ENCODE data around the gene CEMIP. TPM values are rescaled to one million over a fixed set of nuclear protein-coding genes. Genes with fewer than 3 reads are reported as not detected.

CEMIP gene
- total RNA-seq, 2 experiments from 2014 or later, result not detected

GRCh38 chr15:80875568-80876347 lies 96.6 kb downstream of the CEMIP start:
- Histone ChIP-seq H3K4me1 (ENCODE audit: insufficient read depth, low read length, poor library complexity, severe bottlenecking) (no peaks in the 10 kb centered on the region), H3K4me3 (ENCODE audit: low read depth, low read length, poor library complexity, severe bottlenecking) (no peak overlapping the region), H3K4me2 (ENCODE audit: low read length) (no peak overlapping the region), H3K27ac (ENCODE audit: low read depth, low read length, poor library complexity, severe bottlenecking) (no peak overlapping the region), H3K9me3 (ENCODE audit: low read length) (no peaks in the 10 kb centered on the region), H2AFZ (ENCODE audit: low read length) (no peak overlapping the region), H3K36me3 (ENCODE audit: insufficient read depth, low read length) (no peaks in the 10 kb centered on the region), H3K79me2 (ENCODE audit: insufficient read depth, low read depth, low read length) (no peaks in the 10 kb centered on the region), H3K9me2 (ENCODE audit: insufficient read depth, low read length) (no peaks in the 10 kb centered on the region), H4K20me1 (ENCODE audit: insufficient read depth, low read length) (no peaks in the 10 kb centered on the region)
- no peak for DNase-seq (ENCODE audit: low spot score)
- TF ChIP-seq CTCF (conservative IDR thresholded peaks at IDR 0.05; ENCODE audit: low read length) (no peak), EZH2phosphoT487 (IDR thresholded peaks at IDR 0.05; ENCODE audit: borderline replicate concordance, low read depth, low read length) (no peak)
- ChIA-PET POLR2A (no interaction called here), CTCF (ENCODE audit: unreplicated experiment) (no interaction called here)
- intact Hi-C loops (cut with micrococcal nuclease; ENCODE audit: unreplicated experiment), result no loop called here
- BruUV-seq (replicated peaks), result no TSS peak

DNA sequence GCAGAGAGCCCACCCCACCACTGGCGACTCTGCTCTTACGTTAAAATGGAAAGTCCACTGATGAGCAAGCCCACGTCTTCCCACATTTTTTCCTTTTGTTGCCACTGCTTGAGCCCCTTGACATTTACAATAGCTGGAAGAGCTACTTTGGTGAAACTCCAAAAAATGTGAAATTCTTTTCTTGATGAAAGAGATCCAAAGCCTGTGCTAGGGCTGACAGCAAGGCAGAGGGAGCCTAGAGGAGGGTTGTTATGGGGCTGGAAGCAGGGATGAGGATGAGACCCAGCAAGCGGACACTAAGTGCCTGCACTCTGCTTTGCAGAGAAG lies 97.1 kb downstream of the CEMIP start:
- no peaks in the 10 kb centered on the region for H4K20me1 ChIP-seq (ENCODE audit: insufficient read depth, low read length)
- TF ChIP-seq EZH2phosphoT487 (IDR thresholded peaks at IDR 0.05; ENCODE audit: borderline replicate concordance, low read depth, low read length), result no peak
- no peak for TF ChIP-seq CTCF (conservative IDR thresholded peaks at IDR 0.05; ENCODE audit: low read length)
- no peaks in the 10 kb centered on the region for H3K9me3 ChIP-seq (ENCODE audit: low read length)
- CTCF ChIA-PET (ENCODE audit: unreplicated experiment), result no interaction called here
- DNase-seq (ENCODE audit: low spot score), result no peak
- H3K4me3 ChIP-seq (ENCODE audit: low read depth, low read length, poor library complexity, severe bottlenecking), result no peak overlapping the region
- POLR2A ChIA-PET, result no interaction called here
- H3K4me1 ChIP-seq (ENCODE audit: insufficient read depth, low read length, poor library complexity, severe bottlenecking), result no peaks in the 10 kb centered on the region
- BruUV-seq (replicated peaks), result no TSS peak
- no peaks in the 10 kb centered on the region for H3K9me2 ChIP-seq (ENCODE audit: insufficient read depth, low read length)
- H3K4me2 ChIP-seq (ENCODE audit: low read length), result no peak overlapping the region
- no peak overlapping the region for H2AFZ ChIP-seq (ENCODE audit: low read length)
- no peaks in the 10 kb centered on the region for H3K79me2 ChIP-seq (ENCODE audit: insufficient read depth, low read depth, low read length)
- intact Hi-C loops (cut with micrococcal nuclease; ENCODE audit: unreplicated experiment), result no loop called here
- H3K27ac ChIP-seq (ENCODE audit: low read depth, low read length, poor library complexity, severe bottlenecking), result no peak overlapping the region
- no peaks in the 10 kb centered on the region for H3K36me3 ChIP-seq (ENCODE audit: insufficient read depth, low read length)

DNA sequence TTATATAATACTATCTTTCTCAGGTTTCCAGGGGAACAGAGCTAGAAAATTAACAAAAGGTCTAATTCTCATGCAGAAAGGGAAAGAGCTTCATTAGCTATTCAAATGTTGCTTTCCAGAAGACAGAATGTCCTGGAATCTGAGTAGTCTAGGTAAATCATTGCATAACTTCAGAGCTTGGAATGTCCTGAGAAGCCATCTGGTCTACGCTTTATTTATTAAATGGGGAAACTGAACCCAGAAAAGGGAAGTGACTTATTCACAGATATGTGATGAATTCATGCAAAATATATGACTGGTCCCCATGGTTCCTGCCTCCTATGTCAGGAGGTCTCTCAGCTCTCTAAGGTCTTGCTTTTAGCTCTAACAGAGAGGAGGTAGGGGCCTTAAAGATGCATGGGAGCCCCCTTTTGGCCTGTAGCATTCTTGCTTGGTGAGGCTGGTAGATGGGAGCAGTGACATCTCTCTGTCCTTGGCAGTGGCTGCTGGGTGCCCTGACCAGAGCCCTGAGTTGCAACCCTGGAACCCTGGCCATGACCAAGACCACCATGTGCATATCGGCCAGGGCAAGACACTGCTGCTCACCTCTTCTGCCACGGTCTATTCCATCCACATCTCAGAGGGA lies 99.2 kb downstream of the CEMIP start:
- POLR2A ChIA-PET, result no interaction called here
- Histone ChIP-seq H4K20me1 (ENCODE audit: insufficient read depth, low read length) (no peaks in the 10 kb centered on the region), H3K4me2 (ENCODE audit: low read length) (no peak overlapping the region), H3K9me3 (ENCODE audit: low read length) (no peaks in the 10 kb centered on the region), H3K27ac (ENCODE audit: low read depth, low read length, poor library complexity, severe bottlenecking) (no peak overlapping the region), H3K9me2 (ENCODE audit: insufficient read depth, low read length) (no peaks in the 10 kb centered on the region), H3K4me1 (ENCODE audit: insufficient read depth, low read length, poor library complexity, severe bottlenecking) (no peaks in the 10 kb centered on the region), H2AFZ (ENCODE audit: low read length) (no peak overlapping the region), H3K4me3 (ENCODE audit: low read depth, low read length, poor library complexity, severe bottlenecking) (no peak overlapping the region), H3K36me3 (ENCODE audit: insufficient read depth, low read length) (no peaks in the 10 kb centered on the region), H3K79me2 (ENCODE audit: insufficient read depth, low read depth, low read length) (no peaks in the 10 kb centered on the region)
- intact Hi-C loops (cut with micrococcal nuclease; ENCODE audit: unreplicated experiment), result no loop called here
- CTCF ChIA-PET (ENCODE audit: unreplicated experiment), result no interaction called here
- DNase-seq (ENCODE audit: low spot score), result no peak
- BruUV-seq (replicated peaks), result no TSS peak
- TF ChIP-seq CTCF (conservative IDR thresholded peaks at IDR 0.05; ENCODE audit: low read length), result no peak
- TF ChIP-seq EZH2phosphoT487 (IDR thresholded peaks at IDR 0.05; ENCODE audit: borderline replicate concordance, low read depth, low read length), result no peak

Measured in OCI-LY7 (cell line).